ENCODE results near the gene PCLO.
"Not testable (repeated sequence)": the region's sequence is repeated elsewhere in the genome, so short reads cannot be mapped to it uniquely, and the experiment has no call there.

Gene PCLO

DNA sequence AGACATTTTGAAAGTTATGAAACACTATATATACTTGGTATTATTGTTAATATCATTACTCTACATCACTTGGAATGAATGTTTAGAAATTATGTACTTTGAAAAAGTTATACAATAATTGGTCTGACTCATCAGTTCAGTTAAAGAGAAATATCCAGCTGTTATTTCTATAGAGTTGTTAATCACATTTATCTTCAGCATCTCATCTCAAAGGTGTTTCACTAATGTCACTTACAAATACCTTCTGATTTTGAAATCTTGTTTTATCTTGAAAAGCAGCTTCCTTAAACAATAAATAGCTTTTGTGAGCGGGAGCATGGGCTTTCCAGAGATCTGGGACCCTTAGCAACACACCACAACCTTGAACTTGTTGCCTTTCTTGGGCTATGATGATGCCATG is 205.2 kb downstream of the PCLO start:
- no peak for DNase-seq

DNA sequence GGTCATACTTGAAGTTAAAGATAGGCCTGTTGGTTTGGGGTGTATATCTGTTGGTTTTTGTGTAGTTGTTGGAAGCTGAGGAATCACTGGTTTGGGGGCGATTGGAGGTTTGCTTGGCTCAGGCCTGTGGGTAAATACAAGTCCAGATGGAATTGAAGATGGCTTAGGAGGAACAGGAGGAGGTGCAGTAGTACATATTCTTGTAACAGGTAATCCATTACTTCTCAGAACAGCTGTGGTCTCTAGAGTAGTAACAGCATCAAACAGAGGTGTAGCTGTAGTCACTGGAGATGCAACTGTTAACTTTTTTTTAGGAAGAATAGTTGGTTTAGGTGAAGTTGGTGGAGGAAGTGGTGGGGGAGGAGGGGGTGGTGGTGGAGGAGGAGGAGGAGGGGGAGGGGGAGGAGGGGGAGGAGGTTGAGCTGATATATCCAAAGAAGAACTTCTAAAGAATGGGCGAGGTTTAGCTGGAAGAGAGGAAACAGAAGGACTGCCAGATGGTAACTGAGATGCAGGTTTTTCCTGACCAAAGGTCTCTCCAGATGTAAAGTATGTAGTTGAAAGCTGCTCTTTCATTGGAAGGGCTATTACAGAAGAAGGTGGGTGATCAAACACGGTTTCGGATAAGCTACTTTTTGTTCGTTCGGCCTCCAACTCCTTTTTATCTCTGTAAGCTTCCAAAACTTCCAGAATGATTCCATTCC is 209.2 kb downstream of the PCLO start:
- no peak for DNase-seq

- DNase-seq: no peak
Measured at GRCh38 chr7:82950436-82950835, 212.2 kb downstream of the PCLO start.

DNA sequence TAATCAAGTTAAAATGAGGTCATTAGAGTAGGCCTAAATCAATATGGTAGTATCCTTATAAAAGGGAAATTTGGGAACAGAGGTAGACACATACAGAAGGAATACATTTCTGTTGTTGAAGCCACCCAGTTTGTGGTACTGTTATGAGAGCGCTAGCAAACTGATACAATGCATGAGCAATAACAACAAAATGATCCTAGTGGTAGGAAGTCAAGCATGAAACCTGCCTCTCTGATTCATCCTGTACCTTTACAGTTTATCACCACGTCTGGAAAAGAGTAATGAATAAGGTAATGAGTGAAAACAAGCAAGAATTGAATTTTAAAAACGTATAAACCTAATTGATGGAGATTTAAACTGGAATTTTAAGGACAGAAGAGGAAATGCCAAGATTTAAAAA is 217.2 kb downstream of the PCLO start:
- DNase-seq: no peak

DNA sequence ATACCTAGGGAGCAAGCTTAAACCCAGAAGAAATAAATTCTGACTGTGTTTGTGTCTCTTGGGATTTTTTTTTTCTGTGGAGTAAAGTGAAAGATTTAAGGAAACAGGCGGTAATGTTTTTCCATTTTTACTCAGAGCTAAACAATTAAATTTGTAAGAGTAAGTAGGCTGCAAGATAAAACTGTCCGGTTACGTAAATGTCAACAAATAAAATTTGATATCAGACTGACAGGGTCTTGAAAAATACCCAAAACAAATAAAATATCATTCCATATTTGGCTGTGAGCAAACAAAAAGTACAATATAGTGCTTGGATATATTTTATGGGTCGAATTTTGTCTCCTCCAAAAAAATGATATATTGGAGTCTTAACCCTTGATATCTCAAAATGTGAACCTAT is 217.6 kb downstream of the PCLO start:
- no peak for DNase-seq

DNA sequence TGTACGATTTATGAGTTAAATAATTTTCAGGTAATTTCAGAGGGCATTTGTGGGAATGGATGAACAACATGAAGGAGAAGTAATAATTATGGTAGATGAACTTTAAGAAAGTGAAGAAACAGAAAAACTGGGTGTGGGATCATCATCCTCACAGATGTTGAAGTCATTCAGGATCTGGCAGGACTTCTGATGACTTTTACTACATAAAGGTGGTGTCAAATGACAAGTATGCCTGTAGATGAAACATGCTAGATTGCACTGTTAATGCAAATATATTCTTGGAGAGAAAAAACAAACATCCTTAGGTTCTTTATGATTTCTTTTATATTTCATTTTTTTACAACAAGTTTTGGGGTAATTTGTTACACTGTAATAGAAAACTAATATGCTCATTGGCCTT is 230.2 kb downstream of the PCLO start:
- no peak for DNase-seq

GRCh38 chr7:82926477-82926876 is 236.2 kb downstream of the PCLO start:
- DNase-seq: no peak

- no peak for DNase-seq
Measured at GRCh38 chr7:82925331-82925730, 237.4 kb downstream of the PCLO start.

GRCh38 chr7:82906502-82906901 is 256.2 kb downstream of the PCLO start:
- no peak for DNase-seq

DNA sequence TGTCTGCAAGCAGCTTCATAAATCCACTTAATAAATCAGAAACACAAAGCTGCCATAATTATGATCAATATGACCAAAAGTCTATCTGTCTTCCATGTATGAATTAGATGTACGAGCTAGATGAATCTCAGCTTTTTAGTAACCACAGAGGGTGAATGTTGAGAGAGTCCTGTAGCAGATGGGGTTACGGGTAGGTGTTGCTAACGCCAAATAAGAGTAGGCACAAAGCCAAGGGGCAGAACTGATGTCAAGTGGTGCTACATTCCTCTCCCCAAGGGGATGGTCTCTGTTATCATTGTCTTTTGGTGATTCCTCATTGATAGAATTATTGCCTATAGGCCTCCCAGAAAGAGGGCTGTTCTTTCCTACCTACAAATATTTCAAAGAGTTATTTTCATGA is 257.8 kb downstream of the PCLO start:
- DNase-seq: no peak

GRCh38 chr7:82901098-82901497 is 261.6 kb downstream of the PCLO start:
- DNase-seq: not testable (repeated sequence)

DNA sequence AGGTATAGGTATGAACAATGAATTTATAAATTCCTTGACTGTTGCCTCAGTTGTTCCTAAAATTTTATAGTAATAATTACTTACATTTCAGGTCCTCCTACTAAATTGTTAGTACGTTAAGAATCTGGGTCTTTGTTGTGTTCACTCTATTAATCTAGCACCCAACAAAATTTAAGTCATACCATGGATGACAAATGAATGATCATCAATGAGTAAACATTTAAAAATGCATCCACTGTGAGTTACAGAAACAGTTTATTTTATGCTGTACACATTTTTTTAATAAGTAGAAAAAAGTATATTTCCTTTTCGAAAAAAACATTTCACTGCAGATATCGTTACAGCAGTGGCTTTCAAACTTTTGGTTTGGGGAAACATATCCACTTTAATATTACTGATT is 265.2 kb downstream of the PCLO start:
- no peak for DNase-seq

DNA sequence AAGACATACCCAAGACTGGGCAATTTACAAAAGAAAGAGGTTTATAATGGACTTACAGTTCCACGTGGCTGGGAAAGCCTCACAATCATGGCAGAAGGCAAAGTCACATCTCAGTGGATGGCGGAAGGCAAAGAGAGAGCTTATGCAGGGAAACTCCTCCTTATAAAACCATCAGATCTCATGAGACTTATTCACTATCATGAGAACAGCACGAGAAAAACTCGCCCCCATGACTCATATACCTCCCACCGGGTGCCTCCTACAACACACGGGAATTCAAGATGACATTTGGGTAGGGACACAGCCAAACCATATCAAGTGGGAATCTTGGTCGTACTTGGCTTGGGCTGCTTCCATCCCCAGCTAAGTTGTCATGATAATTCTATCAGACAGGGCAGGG is 268.3 kb downstream of the PCLO start:
- not testable (repeated sequence) for DNase-seq

DNA sequence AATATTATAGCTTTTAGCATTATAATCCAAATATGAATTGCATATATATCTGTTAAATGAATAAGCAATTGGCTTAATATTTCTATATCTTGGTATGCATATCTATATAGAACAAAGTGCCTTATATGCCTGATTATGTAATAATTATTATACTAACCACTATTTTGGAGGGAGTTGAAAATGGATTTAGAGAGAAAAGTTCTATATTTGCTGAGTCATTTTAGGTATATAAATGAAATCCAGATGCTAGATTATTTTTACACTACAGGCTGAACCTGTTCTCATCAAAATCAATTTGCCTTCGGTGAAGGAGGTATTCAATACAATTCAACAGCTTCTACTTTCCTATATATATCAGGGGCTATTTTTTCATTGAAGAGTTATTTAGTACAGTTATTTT is 276.4 kb downstream of the PCLO start:
- DNase-seq: no peak

DNA sequence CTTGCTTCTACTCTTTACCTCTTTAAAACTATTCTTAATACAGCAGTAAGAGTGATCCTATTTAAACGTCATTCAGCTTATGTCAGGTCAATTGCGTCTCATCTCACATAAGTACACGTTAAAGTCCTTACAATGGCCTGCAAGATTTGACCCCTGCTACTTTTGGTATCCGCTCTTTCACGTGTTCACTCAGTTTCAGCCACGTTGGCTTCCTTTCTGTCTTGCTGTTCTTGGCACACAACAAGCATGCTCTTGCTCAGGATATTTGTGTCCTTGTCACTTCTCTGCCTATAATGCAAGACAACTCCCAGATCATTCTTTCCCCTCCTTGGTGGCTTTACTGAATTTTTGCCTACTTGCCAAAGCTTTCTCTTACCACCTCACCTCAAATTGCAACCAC is 296.8 kb downstream of the PCLO start:
- no peak for DNase-seq

DNA sequence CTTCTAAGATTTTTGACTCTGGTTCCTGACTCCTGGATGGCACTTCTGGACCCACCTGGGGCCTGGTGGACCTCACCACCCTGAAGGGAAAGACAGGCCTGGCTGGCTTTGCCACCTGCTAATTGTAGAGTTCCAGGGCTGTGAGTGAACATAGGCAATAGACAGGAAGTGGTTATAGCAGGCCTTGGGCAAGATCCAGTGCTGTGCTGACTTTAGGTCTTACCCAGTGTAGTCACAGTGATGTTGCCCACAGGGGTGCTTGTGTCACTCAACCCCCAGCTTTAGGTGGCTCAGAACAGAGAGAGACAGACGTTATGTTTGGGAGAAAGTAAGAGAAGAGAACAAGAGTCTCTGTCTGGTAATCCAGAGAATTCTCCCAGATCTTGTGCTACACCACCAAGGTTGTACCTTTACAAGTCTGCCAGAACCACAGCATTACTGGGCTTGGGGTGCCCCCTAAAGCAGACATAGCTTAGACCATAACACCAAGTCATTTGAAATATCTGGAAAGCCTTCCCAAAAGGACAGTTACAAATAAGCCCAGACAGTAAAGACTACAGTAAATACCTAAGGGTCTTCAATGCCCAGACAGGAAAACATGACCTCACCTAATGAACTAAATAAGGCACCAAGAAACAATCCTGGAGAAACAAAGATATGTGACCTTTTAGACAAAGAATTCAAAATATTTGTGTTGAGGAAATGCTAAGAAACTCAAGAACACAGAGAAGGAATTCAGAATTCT is 303.4 kb downstream of the PCLO start:
- DNase-seq: no peak

GRCh38 chr7:82851121-82851520 is 311.6 kb downstream of the PCLO start:
- DNase-seq: no peak

- DNase-seq: no peak
Measured at GRCh38 chr7:82841828-82842227, 320.9 kb downstream of the PCLO start.

GRCh38 chr7:82840061-82840460 is 322.6 kb downstream of the PCLO start:
- DNase-seq: no peak

DNA sequence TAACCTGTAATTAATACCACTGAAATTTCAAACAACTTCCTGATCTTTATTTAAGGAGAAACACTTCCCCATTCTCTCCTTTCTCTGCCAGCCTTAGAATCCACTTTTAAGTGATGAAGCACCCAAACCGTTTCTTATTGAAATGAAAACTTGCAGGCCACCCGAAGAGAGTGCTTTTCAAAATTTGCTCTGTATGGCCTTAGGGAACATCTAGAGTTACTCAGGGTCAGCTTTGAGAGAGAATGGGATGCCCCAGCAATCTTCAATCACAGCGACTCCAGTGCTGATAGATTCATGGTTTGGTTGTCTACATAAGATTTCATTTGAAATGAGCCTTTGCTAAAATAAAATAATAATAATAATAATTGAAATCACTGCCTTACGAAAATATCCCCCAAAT is 323.1 kb downstream of the PCLO start:
- no peak for DNase-seq

DNA sequence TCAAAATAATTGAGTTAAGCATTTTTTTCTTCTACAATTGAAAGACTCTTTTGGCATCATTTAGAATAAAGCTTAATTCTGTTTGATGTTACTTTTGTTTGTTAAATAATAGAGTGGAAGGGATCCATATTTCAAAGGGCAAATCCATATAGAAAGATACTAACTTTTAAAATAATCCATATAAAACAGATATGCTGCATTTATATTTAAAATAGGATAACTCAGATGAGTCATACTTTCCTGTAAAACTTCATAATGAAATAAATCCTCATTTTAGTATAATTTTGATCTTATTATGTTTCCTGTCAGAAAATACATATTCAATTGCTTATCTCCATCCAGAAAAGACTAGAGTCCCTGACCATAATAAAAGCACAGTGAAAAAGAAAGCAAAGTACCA is 323.6 kb downstream of the PCLO start:
- no peak for DNase-seq

DNA sequence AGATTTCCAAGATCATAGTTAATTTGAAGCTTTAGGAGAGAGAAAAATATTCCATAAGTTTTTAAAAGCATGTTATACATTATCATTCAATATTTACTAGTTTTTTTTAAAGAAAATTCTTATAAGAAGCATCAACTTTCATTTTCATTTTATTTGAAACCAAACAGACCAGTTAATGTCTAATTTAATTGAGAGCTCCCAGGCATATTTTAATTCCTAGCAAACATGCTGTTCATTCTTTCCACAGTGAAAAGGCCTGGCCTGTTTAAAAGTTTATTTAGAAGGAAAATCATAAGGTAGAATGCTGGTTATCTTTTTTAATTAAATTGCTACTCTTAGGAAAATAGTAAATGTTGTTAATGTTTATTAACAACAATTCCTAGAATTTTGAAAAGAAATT is 324.4 kb downstream of the PCLO start:
- DNase-seq: no peak

DNA sequence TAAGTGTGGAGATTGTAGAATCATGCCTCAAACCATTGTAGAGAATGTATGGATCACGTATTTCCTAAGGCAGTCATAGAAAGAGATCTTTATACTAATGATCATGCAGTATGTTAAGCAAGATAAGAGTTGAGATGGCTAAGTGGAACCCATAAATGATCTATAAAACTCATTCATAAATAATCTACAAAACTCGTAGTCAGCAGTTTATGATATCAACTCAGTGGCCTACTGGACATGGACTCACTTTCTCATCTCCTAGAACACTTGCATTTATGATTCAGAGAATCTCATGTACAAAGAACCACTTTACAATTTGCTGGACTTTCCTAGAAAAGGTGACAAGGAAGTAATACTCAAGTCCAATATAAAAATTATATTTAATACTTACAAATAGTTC is 339.6 kb downstream of the PCLO start:
- DNase-seq: no peak

DNA sequence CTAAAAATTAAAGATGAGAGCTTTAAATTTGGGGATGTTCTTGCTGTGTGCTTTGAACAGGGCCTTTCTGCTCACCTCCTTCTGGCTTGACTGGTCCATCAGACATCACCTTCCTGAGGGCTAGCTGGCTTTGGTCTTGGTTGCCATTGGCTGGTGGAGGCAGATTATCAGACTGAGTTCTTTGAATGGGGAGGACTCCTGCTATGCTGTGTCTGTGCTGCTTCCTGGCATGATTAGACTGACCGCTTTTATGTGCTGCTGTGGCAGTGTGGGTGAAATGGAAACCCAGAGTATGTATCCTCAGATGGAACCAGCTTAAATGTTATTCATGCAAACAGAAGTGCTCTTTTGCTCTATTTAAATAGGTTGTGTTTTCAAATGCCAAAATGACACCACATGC is 341.6 kb downstream of the PCLO start:
- DNase-seq: no peak

DNA sequence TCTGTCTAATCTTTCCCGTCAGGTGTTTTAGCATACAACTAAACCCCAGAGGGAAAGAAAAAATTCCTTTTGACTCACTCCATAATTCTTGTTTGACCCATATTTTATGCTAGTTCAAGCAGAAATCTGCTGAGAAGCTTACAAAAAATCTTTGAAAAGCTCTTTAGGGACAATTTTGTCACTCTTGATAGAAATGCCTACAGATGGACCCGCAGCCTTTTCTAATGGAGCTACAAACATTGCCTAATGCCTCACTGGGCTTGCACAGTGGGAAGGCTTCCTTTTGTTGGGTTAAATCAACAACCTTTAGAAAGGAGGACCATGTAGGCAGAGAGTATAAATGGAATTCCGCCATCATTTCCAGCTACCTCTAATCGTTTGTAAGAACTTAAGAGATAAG is 344.5 kb downstream of the PCLO start:
- DNase-seq: no peak
